ENCODE data around the gene YES1.
"Not testable (repeated sequence)": the region's sequence is repeated elsewhere in the genome, so short reads cannot be mapped to it uniquely, and the experiment has no call there.

YES1 gene

GRCh38 chr18:717003-717402 lies 95.0 kb downstream of the YES1 start:
- DNase-seq, result no peak

DNA sequence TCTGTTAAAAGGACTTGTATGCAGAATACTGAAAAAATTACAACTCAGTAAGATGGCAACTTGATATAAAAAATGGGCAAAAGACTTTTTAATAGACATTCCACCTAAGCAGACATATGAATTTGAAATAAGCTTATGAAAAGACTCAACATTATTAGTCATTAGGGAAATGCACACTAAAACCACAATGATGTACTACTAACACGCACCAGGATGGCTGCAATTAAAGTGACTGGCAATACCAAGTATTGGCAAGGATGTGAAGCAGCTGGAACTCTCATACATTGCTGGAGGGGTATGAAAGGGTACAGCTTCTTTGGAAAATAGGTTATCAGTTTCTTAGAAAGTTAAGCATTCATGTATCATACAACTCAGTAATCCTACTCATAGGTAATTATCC lies 96.4 kb downstream of the YES1 start:
- DNase-seq, result no peak

DNA sequence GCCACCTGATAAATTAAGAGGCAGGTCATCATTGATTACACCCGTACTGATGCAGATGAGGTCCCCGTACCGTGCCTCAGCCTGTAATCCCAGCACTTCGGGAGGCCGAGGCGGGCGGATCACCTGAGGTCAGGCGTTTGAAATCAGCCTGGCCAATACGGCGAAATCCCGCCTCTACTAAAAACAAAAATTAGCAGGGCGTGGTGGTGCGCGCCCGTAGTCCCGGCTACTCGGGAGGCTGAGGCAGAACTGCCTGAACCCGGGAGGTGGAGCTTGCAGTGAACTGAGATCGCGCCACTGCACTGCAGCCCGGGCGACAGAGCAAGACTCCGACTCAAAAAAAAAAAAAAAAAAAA lies 98.9 kb downstream of the YES1 start:
- no peak for DNase-seq

DNA sequence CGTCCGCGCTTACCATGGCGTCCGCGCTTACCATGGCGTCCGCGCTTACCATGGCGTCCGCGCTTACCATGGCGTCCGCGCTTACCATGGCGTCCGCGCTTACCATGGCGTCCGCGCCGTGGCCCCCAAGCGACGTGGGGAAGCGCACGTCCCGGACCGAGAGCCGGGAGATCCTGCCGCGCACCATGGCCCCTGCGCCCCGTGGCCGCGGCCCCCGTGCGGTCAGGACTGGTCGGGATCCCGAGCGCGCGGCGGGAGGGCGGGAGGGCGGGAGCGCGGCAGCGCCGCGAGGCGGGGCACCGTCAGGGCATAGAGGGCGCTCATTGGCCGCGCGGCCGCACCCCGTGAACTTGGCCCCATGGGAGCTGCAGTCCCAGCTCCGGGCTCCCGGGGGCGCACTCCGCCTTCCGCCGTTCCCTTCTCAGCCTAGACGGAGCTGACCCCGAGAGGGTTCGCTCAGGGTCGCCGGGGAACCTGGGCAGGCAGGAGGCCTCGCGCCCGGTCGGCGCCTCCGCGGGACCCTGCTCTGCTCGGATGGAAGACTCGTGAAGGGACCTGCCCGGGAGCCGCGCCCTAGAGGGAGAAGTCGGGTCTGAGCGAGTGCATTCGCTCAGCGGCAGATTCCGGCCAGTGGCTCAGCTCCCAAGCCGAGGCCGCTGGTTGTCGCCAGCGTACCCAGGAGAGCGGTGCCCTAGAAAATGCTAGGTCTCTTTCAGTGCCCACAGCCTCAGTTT lies 99.5 kb downstream of the YES1 start, which contains the start of gene ENOSF1:
ENOSF1 (minus strand) TSS at position 230 of the 734 bp plus-strand sequence; CDS start at position 187, 43 bp downstream.
- peak; percentile 66 for DNase-seq

DNA sequence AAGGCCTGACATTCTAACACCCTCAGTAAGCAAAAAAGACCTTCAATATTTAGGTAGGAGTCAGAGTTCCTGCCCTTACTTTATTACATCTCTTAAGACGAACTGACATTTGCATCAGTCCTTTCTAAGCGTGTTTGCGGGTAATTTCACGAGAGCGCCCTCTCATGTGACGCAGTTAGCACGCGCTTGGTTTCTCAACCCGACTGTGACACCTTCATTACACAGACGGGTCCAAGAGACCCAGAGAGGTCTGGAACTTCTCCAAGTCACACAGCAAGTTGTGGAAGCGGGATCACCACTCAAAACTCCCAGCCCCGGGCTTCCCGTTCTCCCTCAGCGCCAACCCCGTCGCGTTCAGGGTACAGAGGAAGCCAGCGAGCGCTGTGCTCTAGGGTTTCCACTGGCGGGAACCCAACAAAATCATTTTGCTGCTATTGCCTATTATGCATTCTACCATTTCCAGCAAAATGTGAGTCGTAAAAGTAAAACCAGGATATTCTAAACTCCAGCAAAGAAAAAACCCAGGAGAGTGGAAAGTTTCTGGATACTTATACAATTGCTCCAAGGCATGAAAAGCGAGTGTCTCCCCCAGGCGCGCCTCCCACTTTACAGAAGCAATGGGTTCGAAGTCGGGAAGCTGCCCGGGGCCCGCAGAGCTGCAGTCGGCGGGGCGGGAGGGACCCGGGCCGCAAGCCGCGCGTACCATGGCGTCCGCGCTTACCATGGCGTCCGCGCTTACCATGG lies 100.2 kb downstream of the YES1 start:
- peak; percentile 72 for DNase-seq

DNA sequence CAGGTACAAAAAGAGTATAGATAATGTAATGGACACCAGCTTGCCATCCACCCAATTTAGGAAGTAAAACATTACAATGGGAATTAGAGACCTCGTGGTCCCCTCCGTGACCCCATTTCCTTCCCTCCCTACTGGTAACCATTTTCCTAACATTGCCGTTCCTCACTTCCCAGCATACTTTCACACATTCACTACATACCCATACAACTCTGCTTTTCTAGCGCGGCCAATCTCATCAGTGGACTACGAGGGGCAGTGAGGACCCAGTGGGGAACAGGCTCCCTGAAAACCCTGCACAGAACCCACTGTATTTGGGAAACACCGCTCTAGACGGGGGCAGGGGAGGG lies 100.8 kb downstream of the YES1 start:
- DNase-seq, result no peak

DNA sequence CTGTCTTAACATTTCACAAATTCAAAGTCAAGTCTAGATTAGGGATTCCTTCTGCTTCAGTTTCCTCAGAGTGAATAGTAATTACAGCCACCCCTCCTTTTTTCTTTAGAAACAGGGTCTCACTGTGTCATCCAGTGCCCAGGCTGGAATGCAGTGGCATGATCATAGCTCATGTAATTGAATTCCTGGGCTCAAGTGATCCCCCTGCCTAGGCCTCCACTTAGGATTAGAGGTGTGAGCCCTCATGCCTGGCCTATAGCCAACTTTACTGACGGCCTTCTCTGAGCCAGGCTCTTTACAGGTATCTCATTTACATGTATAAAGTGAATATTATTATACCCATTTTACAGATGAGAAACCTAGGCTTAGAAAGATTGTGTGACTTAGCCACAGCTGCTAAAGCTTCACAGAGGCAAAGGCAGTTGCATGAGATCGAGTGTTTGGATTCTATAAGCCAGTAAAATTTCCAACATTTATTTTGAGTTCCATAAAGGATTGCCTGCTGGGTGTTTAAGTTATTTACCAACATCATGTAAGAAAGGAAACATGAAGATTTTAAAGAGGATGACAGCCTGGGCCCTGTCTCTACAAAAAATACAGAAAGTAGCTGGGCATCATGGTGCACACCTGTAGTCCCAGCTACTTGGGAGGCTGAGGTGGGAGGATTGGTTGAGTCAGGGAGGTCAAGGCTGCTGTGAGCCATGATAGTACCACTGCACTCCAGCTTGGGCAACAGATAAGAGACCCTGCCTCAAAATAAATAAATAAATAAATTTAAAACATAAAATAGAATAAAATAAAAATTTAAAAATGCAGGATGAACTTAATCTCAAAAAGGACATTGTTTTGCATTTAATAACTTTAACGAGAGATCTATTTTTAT lies 101.4 kb downstream of the YES1 start:
- DNase-seq, result no peak

- no peak for DNase-seq
These were observed 102.3 kb downstream of the YES1 start for GRCh38 chr18:709771-710170.

DNA sequence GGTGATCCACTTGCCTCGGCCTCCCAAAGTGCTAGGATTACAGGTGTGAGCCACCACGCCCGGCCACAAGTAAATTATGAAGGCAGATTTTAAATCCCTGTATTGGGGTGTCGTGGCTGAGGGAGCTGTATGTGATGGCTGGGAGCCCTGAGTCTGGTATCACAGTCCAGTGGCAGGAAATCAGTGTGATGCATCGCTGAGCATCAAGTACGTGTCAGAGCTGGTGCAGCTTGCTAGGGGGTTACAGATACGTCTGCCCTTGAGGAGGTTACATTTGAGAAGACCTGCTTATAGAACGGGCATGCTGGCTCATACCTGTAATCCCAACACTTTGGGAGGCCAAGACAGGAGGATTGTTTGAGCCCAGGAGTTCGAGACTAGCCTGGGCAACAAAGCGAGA lies 103.9 kb downstream of the YES1 start:
- DNase-seq, result no peak

DNA sequence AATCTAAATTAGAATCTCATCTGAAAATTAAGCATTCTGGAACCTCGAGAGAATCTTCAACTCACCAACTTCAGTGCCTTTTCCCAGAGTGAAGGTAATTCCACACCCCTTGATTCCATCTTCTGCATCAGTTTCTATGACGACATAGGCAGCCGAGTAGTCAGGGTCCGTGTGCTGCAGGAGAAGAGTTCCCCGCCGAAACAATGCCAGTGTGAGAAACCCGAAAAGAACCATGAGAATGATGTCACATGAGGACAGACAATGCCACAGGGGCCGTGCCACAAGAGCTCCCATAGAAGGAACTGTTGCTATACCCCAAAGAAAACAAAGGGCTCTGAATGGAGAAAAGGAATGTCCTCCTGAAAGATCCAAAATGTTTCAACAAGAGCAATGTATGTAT lies 105.6 kb downstream of the YES1 start:
- no peak for DNase-seq

DNA sequence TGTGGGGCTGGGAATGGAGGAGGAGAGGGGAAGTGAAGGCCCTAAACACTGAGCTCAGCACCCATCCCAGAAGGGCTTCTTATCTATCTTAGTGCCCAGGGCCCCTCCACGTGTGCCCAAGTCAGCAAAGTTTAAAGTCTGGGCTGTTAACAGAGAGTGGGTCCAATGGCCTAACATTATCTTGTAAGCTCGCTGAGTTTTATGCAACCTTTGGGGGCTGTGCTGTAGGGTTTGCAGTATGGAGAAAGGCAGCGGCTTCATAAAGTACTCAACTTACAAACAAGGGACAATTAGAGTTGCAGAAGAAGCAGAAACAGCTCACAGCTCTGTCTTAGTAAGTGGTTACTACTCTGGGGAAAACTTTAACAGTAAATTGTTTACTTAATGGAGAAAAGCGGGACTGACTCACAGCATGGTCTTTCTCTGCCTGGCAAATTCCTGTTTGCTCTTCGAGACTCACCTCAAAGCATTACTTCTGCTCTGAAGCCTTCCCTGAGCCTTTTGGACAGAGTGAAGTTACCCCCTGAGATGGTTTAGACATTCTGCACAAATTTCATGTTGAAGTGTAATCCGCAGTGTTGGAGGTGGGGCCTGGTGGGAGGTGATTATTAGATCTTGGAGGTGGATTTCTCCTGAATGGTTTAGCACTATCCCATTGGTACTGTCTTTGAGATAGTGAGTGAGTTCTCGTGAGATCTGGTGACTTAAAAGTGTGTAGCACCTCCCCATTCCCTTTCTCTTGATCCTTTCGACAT lies 108.7 kb downstream of the YES1 start:
- DNase-seq, result no peak

DNA sequence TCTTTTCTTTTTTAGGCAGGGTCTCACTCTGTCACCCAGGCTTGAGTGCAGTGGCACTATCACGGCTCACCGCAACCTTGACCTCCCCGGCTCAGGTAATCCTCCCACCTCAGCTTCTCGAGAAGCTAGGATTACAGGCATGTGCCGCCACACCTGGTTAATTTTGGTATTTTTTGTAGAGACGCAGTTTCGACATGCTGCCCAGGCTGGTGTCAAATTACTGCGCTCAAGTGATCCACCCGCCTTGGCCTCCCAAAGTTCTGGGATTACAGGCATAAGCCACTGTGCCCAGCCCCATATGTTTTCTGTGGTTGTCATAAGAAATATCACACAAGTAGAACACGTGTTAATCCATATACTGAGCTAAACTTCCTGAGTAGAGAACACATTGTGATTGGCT lies 114.2 kb downstream of the YES1 start:
- no peak for DNase-seq

DNA sequence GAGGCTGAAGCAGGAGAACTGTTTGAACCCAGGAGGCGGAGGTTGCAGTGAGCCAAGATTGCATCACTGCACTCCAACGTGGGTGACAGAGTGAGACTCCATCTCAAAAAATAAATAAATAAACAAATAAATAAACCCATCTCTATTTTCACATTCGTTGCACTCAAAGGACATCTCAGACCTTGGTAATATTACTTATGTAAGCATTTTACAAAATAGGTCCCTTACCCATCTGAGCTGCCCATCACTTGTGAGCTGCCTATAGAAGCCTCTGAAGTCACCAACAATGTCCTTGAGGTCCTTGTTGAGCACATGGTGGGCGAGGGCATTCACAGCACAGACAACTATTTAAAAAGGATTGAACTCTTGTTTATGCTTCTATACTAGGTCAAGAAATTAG lies 115.0 kb downstream of the YES1 start:
- no peak for DNase-seq

DNA sequence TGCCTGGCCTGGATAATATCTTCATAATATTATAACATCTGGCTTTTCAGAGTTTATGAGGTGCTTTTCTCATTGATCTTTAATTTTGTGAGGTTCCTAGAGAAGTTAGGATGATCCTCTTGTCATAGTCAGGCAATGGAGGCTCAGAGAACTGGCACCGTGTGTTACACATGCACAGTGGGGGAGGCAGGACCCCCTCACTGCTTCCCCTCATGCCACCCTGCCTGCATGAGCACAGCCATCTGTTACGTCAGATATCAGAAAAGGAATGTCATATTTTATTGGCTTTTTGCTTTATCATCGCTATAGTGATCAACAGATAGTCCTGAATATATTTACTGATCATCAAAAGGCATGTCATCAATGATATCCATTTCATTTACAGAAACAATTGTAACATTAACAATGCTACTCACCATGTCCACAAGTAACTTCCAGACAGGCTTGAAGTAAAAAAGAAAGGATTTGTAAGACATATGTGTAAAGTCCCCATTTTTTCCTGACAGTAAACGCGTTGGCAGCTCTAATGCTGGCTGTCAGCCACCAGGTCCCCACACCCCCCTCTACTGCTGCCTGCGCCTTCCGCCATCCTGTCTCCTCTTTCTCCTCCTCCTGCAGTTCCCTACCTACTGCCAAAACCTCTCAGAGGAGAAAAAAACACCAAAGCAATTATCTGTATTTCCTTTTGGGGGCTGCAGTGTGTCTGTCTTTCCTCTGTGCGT lies 118.4 kb downstream of the YES1 start:
- no peak for DNase-seq

- DNase-seq, result no peak
These were observed 119.2 kb downstream of the YES1 start for GRCh38 chr18:692824-693223.

GRCh38 chr18:688323-688722 lies 123.7 kb downstream of the YES1 start:
- no peak for DNase-seq

GRCh38 chr18:686339-687111 lies 125.5 kb downstream of the YES1 start:
- DNase-seq, result no peak

DNA sequence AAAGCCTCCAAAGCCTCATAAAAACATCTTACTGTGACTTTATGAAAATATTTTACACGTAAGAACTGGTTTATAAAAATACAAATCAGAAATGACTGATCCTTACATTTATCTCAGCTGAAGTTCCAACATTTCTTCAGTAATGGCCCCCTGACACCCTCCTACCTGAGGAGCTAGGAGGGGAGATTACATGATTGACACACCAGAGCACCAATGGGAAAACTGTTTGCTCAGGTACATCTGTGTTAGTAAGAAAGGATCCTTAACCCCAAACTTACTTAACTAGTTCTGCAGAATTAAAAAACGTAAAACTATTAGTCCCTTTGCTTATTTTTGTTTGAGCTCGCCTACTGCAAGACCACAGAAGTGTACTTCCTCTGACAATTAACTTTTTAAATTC lies 126.6 kb downstream of the YES1 start:
- DNase-seq, result no peak

GRCh38 chr18:683531-683930 lies 128.5 kb downstream of the YES1 start:
- DNase-seq, result no peak

GRCh38 chr18:682833-683232 lies 129.2 kb downstream of the YES1 start:
- DNase-seq, result no peak

GRCh38 chr18:682416-682815 lies 129.6 kb downstream of the YES1 start:
- DNase-seq, result not testable (repeated sequence)

Measured in KG1 (cell line).